GM12892 (cell line): ENCODE measurements around the gene FIGLA.

Experiments
- POLR2A ChIP-seq: IDR thresholded peaks from 2 replicates; pipeline ENCODE4 v1.6.1; 2011; ENCODE audit warnings: low read depth, low read length, control low read depth
- POLR2AphosphoS5 ChIP-seq: IDR thresholded peaks from 2 replicates; pipeline ENCODE4 v1.6.1; 2011; ENCODE audit warnings: low read depth, low read length, control low read depth
- TAF1 ChIP-seq: IDR thresholded peaks from 2 replicates; pipeline ENCODE4 v1.6.1; 2011; ENCODE audit warnings: low read depth, mild to moderate bottlenecking, control low read depth, low read length, borderline replicate concordance

- TF ChIP-seq POLR2A (no peak), POLR2AphosphoS5 (no peak), TAF1 (no peak)
Observed at GRCh38 chr2:70777450-70777849, 13.0 kb downstream of the FIGLA start.
